HG03521 (cell line): ENCODE results near the gene NAA80.
"Not testable (repeated sequence)": the region's sequence is repeated elsewhere in the genome, so short reads cannot be mapped to it uniquely, and the experiment has no call there.

Source experiments
- ATAC-seq: cut with Tn5 transposase; IDR thresholded peaks from one replicate; pipeline ENCODE4 v1.9.1; 2021; ENCODE audit warnings: mild to moderate bottlenecking, moderate library complexity; ENCODE audit not compliant: unreplicated experiment

NAA80 gene

GRCh38 chr3:50316657-50317242 lies 17.5 kb upstream of the NAA80 start:
- no peak for ATAC-seq

DNA sequence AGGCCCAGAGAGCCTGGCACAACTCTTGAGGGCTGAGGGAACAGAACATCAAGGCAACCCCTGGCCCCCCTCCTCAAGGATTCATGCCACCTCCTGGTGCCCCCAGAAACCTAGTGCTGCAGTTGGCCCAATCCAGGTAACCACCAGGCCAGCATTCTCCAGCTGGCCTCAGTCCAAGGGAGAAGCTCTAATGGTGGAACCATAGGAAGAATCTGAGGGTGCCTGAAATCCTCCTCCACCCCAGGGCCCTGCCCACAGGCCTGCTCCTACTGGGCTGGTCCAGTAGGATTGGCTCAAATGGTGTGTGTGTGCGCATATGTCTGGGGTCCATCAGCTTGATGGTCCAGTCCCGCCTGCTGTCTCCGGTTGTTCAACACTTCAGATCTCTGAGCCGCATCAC lies 15.6 kb upstream of the NAA80 start:
- ATAC-seq = no peak

DNA sequence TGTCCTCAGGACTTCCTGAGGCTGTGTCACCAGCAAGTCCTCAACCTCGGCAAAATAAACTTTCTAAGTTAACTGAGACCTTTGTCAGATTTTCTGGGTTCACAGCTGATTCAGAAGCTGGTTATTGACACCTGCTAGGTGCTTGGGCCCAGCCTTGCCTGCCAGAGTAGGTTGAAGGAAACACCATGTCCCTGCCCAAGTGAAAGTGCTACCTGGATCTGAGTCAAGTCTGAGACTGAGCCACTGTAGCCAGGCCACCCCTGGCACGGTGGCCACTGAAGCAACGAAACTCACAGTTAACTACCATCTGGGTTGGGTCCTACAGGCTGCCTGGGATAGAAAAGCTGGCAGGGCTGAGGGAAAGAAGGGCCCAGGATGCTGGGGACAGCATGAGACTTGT lies 15.1 kb upstream of the NAA80 start:
- ATAC-seq = no peak

DNA sequence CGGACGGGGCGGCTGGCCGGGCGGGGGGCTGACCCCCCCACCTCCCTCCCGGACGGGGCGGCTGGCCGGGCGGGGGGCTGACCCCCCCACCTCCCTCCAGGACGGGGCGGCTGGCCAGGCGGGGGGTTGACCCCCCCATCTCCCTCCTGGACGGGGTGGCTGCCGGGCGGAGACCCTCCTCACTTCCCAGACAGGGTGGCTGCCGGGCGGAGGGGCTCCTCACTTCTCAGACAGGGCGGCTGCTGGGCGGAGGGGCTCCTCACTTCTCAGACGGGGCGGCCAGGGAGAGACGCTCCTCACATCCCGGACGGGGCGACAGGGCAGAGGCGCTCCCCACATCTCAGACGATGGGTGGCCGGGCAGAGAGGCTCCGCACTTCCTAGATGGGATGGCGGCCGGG lies 12.8 kb upstream of the NAA80 start:
- ATAC-seq = not testable (repeated sequence)

GRCh38 chr3:50304601-50305000 lies 5.4 kb upstream of the NAA80 start:
- no peak for ATAC-seq

GRCh38 chr3:50303013-50303815 lies 4.0 kb upstream of the NAA80 start, which contains the start of gene HYAL1:
HYAL1 (minus strand) TSS chr3:50303574; CDS start chr3:50302956, 618 bp downstream.
- ATAC-seq = no peak

DNA sequence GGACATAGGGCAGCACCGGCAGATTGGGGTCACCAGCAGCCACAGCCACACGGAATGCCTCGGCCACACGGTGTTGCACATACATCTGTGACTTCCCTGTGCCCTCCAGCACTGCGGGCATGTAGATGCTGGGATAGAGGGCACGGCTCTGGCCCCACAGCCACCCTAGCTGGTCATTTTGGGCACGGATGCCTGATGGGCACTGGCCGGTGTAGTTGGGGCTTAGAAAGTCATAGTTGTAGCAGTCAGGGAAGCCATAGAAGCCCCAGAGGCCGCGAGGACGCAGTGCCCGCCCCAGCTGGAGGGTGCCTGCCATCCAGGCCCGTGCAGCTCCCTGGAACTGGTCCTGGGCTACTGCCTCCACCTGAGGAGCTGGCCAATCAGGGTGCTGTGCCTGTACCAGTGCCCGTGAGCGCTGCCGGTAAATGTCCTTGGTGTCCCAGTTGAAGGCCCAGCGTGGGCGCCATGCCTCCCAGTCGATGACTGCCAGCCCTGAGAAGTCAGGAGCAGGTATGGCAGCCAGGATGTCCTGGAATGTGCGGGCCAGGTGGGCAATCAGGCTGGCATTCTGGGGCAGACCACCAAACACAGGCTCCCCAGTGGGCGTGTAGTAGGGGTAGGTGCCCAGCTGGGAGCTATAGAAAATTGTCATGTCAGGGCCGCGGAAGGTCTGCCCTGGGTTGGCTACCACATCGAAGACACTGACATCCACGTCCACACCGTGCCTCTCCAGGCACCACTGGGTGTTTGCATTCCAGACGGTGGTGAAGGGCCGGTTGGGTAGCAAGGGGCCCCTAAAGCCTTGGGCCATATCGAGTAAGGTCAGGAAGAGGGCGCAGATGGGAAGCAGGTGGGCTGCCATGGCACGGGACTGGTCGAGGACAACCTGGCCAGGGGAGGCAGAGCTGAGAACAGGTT lies 3.1 kb upstream of the NAA80 start:
- ATAC-seq = no peak

DNA sequence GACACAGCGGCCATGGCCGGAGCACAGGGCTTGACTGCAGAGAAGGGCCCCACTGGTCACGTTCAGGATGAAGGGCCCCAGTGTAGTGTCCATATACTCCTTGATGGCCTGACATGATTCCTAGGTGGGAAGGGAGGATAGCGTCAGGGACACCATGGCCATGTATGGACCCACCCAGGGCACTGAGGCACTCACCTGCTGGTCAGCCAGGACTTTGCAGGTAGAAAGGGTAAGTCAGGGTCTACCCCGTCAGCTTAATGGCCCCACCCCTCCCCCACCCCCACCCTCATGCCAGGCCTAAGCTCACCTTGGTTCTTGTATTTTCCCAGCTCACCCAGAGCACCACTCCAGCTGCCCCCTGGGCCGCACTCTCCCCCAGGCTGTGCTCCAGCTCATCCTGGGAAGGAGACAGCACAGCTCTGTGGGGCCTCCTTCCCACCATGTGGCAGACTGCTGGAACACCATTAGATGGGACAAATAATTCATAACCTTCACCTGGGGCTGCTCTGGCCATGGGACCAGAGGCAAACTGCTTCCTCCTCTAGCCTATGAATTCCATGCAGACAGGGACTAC lies 1.6 kb upstream of the NAA80 start:
- ATAC-seq = no peak

GRCh38 chr3:50299929-50300680 lies 900 bp upstream of the NAA80 start:
- no peak for ATAC-seq

DNA sequence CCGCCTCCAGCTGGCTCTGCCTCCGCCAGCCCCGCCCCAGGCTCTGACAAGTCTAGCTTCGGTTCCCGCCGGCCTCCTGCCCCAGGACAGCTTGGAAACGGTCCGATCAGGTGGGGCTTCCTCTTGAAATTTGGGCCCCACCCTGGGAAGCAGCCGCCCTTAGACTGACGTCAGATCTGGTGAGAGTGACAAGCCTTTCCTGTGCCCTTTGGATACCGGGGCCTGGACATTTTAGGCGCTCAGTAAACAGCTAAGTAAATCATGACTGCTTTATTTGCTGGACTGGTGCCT lies 378 bp upstream of the NAA80 start:
- no peak for ATAC-seq

GRCh38 chr3:50297896-50298725 lies 1.1 kb downstream of the NAA80 start:
- no peak for ATAC-seq

DNA sequence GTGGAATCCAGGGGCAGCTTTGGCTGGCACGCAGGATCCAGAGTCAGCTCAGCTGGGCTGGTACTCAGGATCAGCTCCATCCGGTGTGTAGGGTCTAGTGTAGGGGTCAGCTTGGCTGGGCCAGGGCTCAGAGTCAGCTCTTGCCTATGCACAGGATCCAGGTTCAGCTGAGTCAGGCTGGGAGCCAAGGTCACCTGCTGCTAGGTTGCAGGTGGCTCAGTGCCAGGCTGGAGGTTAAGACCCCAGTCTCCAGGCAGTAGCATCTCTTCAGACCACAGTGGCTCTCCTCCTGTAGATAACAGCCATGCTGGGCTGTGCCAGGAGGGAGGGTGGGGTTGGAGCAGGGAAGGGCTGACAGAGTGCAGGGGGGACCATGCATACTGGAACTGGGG lies 1.8 kb downstream of the NAA80 start:
- ATAC-seq = no peak

- no peak for ATAC-seq
These were observed 2.4 kb downstream of the NAA80 start for GRCh38 chr3:50296721-50297383.

DNA sequence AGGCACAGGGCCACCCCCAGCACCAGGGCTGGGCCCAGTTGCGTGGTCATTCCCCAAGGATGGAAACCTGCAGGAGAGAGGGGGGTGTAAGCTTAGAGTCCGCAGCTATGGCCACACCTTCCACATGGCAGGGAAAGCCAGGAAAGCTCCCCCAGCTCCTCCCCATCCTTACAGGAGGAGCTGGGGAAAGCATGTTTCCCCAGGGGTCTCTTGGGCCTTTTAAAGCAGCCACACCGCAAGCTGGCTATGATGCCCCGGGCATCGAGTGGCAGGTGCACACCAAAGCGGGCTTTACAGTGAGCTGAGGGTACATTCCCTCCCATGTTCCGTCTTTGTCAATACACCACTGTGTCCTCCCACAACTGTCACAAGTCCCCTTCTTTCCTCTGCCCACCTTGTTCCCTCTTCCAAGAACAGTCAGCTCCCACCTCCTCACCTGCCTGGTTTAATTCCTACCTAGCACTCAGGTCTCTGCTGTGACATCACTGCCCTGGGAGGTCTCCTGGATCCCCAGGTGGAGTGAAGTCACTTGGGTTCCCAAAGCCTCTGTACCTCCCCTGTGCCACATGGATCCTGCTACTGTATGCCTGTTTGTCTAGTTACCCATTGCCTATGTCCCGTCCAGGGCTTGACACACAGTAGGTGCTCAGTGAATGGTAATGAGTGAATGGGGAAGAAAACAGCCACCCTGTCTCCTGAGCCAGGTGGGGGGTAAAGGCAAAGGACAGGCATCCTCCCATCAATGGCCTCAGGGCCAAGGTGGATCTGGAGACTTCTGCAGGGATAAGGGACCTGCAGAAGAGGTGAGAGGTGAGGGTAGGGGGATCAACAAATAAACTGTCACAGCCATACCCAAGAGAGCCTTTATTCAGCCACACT lies 3.4 kb downstream of the NAA80 start:
- ATAC-seq = no peak

GRCh38 chr3:50294492-50295403 lies 4.5 kb downstream of the NAA80 start:
- ATAC-seq = no peak

GRCh38 chr3:50294089-50294488 lies 5.1 kb downstream of the NAA80 start:
- no peak for ATAC-seq

DNA sequence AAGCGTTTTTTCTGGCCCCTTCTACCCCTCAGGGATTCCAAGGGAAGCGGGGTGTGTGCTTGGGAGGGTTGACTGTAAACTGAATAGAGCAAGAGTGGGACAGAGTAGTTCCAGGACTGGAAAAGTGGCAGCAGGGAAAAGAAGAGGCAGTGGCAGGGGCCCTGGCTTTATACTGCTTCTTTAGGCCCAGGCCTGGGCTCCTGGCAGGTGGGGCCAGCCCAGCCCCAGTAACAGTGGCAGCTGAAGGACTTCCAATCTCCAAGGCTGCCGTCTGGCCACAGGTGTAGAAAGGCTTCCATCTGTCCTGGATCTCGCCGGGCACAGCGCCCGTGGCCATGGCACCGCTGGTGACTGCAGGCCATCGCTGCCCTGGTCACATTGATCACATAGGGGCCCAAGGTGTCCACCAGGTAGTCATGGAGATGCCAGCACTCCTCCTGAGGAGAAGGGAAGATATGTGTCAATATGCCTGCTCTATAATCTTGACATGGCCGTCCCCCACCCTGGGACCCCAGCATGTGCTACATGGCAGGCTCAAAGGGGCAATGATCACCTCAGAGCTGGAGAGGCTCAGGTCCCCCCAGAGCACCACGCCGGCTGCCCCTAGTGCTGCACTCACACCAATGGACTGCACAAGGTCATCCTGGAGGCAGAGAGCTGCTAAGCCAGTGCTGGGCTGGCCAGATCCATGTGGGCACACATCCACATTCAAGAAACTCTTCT lies 6.0 kb downstream of the NAA80 start:
- no peak for ATAC-seq
